ENCODE measurements around the gene LEPROT. TPM values are rescaled to one million over a fixed set of nuclear protein-coding genes. Genes with fewer than 3 reads are reported as not detected.

LEPROT gene
- total RNA-seq, 1 experiment from 2014 or later = 25.7 TPM

DNA sequence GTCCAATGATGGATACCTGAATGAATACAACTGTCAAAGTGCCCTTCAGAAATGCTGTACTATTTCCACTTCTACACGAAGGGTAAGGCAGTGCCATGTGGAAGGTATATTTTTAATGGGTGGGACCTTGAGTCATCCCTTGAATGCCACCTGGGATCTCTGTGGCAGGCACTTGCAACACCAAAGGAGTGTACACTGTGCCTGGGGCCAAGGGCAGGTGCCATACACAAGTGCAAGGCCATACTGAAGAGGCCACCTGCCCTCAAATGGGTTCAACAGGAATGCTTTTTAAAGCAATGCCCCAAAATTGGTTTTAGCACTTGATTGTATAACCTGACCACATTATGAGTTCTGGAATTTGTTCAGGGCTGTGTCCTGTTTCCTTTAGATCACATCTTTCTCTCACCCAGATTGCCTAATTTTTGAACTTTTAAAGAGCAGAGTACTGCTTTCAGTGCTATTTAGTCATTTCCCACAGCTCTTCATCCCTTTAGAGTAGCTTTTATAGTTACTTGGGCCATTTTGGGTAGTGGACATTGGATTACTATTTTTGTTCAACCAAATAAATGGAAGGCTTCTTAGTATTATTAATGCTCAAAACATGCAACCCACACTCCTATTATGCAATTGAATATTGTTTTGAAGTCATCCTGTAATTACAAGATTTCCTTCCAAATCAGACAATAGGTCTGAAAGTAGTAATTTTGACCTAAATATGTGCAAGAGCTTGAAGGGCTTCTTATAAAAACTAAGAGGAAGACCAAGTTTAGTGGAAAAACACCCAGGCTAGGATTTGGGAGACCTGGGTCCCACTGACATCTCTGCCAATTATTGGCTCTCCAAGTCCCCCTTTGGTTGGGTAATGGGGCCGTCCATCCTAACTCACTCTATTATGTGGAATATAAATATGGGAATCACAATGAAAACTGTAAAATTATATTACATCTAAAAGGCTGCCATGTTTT is 57.2 kb downstream of the LEPROT start:
- ChIA-PET POLR2A (no interaction called here), CTCF (interaction anchor here (1.2 to 1.5 kb wide), 2 partner anchors 14 to 18 kb away, joined by 3 to 5 read pairs; no protein-coding TSS in a partner anchor), RAD21 (ENCODE audit: low non-redundant PET in 1 of 2, low total read pairs in 2 of 2, uncharacterized antibody in 2 of 2, unreplicated experiment in 2 of 2) (no interaction called here)
- Histone ChIP-seq H3K36me3 (ENCODE audit: control insufficient read depth in 1 of 2, insufficient read depth in 2 of 2, low read length in 2 of 2) (no peaks in the 10 kb centered on the region), H3K4me2 (ENCODE audit: low read length) (no peak overlapping the region), H3K9ac (ENCODE audit: low read length) (no peak overlapping the region), H3K4me1 (ENCODE audit: control insufficient read depth in 1 of 2, insufficient read depth in 2 of 2, low read length in 2 of 2) (no peaks in the 10 kb centered on the region), H3K4me3 (replicated peaks in 1 of 2; ENCODE audit: low read depth in 1 of 2, low read length in 2 of 2) (no peak overlapping the region), H3K79me2 (ENCODE audit: insufficient read depth, low read length) (no peaks in the 10 kb centered on the region), H3K9me2 (ENCODE audit: insufficient read depth) (no peaks in the 10 kb centered on the region), H2AFZ (ENCODE audit: low read depth, low read length, poor library complexity, severe bottlenecking) (no peak overlapping the region), H4K20me1 (ENCODE audit: insufficient read depth) (no peaks in the 10 kb centered on the region), H3K9me3 (ENCODE audit: control insufficient read depth in 1 of 2, insufficient read depth in 1 of 2, low read depth in 1 of 2, low read length in 2 of 2) (no peaks in the 10 kb centered on the region), H3K27me3 (ENCODE audit: insufficient read depth, low read length) (no peaks in the 10 kb centered on the region), H3K27ac (ENCODE audit: low read depth, low read length) (no peak overlapping the region)
- DNase-seq (ENCODE audit: low read depth, low spot score) = no peak
- intact Hi-C loops (cut with micrococcal nuclease) = no loop called here
- BruUV-seq (replicated peaks) = no TSS peak
- TF ChIP-seq EZH2phosphoT487 (IDR thresholded peaks at IDR 0.05; ENCODE audit: borderline replicate concordance) = no peak
- TF ChIP-seq SIN3A (IDR thresholded peaks at IDR 0.05; ENCODE audit: low read depth) = no peak
- TF ChIP-seq ELF1 (IDR thresholded peaks at IDR 0.05; ENCODE audit: borderline replicate concordance, low read depth) = no peak
- ATAC-seq = no peak

- intact Hi-C loops (cut with micrococcal nuclease) = no loop called here
- no peaks in the 10 kb centered on the region for H3K9me2 ChIP-seq (ENCODE audit: insufficient read depth)
- ATAC-seq (no peak), DNase-seq (ENCODE audit: low read depth, low spot score) (no peak)
- H2AFZ ChIP-seq (ENCODE audit: low read depth, low read length, poor library complexity, severe bottlenecking) = no peak overlapping the region
- no peaks in the 10 kb centered on the region for H3K9me3 ChIP-seq (ENCODE audit: control insufficient read depth in 1 of 2, insufficient read depth in 1 of 2, low read depth in 1 of 2, low read length in 2 of 2)
- no peak overlapping the region for H3K9ac ChIP-seq (ENCODE audit: low read length)
- no peak overlapping the region for H3K27ac ChIP-seq (ENCODE audit: low read depth, low read length)
- no TSS peak for BruUV-seq (replicated peaks)
- H3K27me3 ChIP-seq (ENCODE audit: insufficient read depth, low read length) = no peaks in the 10 kb centered on the region
- H3K36me3 ChIP-seq (ENCODE audit: control insufficient read depth in 1 of 2, insufficient read depth in 2 of 2, low read length in 2 of 2) = no peaks in the 10 kb centered on the region
- no peaks in the 10 kb centered on the region for H3K4me1 ChIP-seq (ENCODE audit: control insufficient read depth in 1 of 2, insufficient read depth in 2 of 2, low read length in 2 of 2)
- RAD21 ChIA-PET (ENCODE audit: low non-redundant PET in 1 of 2, low total read pairs in 2 of 2, uncharacterized antibody in 2 of 2, unreplicated experiment in 2 of 2) = no interaction called here
- CTCF ChIA-PET = interaction anchor here (1.5 kb wide), 1 partner anchor 19 kb away, joined by 5 read pairs; no protein-coding TSS in a partner anchor
- H3K4me3 ChIP-seq (replicated peaks in 1 of 2; ENCODE audit: low read depth in 1 of 2, low read length in 2 of 2) = no peak overlapping the region
- POLR2A ChIA-PET = no interaction called here
- H3K79me2 ChIP-seq (ENCODE audit: insufficient read depth, low read length) = no peaks in the 10 kb centered on the region
- H3K4me2 ChIP-seq (ENCODE audit: low read length) = no peak overlapping the region
- H4K20me1 ChIP-seq (ENCODE audit: insufficient read depth) = no peaks in the 10 kb centered on the region
- TF ChIP-seq JUND (IDR thresholded peaks at IDR 0.05) (no peak), RAD21 (IDR thresholded peaks at IDR 0.05; ENCODE audit: low read depth) (no peak), SP1 (IDR thresholded peaks at IDR 0.05; ENCODE audit: low read depth) (no peak), YY1 (IDR thresholded peaks at IDR 0.05; ENCODE audit: extremely low read depth, insufficient replicate concordance, low read depth, low read length) (no peak), ZNF274 (IDR thresholded peaks at IDR 0.05; ENCODE audit: low read depth, low read length) (no peak), FOSL1 (IDR thresholded peaks at IDR 0.05; ENCODE audit: low read depth) (no peak), ZFX (IDR thresholded peaks at IDR 0.05) (no peak), SIN3A (IDR thresholded peaks at IDR 0.05; ENCODE audit: low read depth) (no peak), TCF7L2 (IDR thresholded peaks at IDR 0.05; ENCODE audit: borderline replicate concordance, extremely low read depth, insufficient read depth, insufficient read length) (no peak), SRF (IDR thresholded peaks at IDR 0.05; ENCODE audit: low read depth) (no peak)
- TF ChIP-seq, protein P1, sequence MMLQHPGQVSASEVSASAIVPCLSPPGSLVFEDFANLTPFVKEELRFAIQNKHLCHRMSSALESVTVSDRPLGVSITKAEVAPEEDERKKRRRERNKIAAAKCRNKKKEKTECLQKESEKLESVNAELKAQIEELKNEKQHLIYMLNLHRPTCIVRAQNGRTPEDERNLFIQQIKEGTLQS (IDR thresholded peaks at IDR 0.05) = no peak
- TF ChIP-seq, protein P2, sequence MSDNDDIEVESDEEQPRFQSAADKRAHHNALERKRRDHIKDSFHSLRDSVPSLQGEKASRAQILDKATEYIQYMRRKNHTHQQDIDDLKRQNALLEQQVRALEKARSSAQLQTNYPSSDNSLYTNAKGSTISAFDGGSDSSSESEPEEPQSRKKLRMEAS (IDR thresholded peaks at IDR 0.05) = no peak
- TF ChIP-seq, protein P3, sequence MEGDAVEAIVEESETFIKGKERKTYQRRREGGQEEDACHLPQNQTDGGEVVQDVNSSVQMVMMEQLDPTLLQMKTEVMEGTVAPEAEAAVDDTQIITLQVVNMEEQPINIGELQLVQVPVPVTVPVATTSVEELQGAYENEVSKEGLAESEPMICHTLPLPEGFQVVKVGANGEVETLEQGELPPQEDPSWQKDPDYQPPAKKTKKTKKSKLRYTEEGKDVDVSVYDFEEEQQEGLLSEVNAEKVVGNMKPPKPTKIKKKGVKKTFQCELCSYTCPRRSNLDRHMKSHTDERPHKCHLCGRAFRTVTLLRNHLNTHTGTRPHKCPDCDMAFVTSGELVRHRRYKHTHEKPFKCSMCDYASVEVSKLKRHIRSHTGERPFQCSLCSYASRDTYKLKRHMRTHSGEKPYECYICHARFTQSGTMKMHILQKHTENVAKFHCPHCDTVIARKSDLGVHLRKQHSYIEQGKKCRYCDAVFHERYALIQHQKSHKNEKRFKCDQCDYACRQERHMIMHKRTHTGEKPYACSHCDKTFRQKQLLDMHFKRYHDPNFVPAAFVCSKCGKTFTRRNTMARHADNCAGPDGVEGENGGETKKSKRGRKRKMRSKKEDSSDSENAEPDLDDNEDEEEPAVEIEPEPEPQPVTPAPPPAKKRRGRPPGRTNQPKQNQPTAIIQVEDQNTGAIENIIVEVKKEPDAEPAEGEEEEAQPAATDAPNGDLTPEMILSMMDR (IDR thresholded peaks at IDR 0.05 in 2 of 3, conservative IDR thresholded peaks at IDR 0.05 in 1 of 3; ENCODE audit: borderline replicate concordance in 1 of 3, insufficient read depth in 1 of 3, low read depth in 2 of 3, low read length in 2 of 3) = no peak
These were observed 58.0 kb downstream of the LEPROT start for GRCh38 chr1:65478379-65479026.
